Suppressor macrophage treated with lipopolysaccharide for 1 hour (primary cell): ENCODE results near the gene CPB2.

Experiments
- DNase-seq, 3 donors: peaks; one replicate each; pipeline ENCODE4 v3.0.0-alpha.2; 2020 to 2022

The CPB2 gene

DNA sequence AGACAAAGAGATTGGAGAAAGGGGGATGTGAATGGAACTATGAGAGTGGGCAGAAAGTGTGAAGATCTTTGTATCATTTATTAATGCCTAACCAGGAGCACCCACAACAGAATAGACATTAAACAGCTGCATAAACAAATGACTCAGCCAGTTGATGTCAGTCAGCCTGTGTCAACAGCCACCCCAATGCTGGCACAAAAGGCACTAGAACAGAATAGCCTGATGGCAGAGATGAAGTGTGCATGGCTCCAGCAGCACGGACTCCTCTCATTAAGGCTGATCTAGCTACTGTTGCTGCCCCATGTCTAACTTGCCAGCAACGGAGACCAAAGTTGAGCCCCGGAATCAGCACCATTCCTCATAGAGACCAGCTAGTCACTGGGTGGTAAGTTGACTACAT, 7.8 kb downstream of the CPB2 start:
- DNase-seq, result no peak

DNA sequence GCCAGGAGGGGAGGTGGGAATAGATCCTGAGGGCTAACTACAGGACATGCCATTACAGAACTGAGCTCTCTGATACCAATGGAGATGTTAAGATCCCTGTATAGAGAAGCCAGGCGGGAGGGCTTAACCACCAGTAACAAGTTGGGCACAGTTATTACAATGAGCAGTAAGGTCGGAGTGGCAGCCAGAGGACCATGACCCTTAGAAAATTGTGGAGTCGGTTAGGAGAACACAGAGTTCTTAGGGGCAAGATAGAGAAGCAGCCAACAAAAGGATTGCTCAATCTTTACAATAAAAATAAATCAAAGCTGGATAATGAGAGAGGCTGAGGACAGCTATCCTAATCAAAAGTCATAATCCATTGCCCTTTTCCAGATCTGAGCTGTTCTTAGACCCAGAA, 10.4 kb downstream of the CPB2 start:
- DNase-seq, result no peak

DNA sequence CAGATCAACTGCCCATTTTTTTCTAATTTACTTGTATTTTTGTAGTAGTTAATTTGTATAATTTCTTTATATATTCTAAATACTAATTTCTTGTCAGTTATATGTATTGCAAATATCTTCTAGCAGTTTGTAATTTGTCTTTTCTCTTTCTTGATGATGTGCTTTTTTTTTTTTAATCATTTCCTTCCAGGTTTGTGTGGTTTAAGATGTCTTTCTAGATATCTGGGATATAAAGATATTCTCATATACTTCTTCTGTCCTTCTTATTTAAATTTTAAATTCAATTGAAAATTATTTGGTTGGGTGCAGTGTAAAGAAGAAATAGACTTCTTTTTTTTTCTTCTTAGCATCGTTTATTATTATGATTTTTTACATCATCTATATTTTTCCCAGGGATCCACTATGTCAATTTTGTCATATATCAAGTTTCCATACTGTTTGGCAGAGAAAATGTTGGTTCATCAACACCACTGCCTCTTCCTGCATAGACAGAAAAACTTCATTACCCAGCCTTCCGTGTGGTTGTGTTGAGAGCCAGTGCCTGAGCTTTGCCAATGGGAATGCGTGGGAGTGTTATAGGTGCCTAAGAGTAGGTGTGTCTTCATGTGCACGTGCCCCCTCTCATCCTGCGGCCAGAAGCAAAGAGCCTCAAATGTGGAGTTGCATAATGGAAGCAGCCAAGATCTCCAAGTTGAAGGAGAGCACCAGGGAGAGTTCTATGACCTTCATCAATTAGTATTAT, 15.8 kb downstream of the CPB2 start:
- DNase-seq, result no peak

- peak; percentile 22 to 56 (median 54) for DNase-seq
Measured at GRCh38 chr13:46087481-46087880, 17.4 kb downstream of the CPB2 start.

DNA sequence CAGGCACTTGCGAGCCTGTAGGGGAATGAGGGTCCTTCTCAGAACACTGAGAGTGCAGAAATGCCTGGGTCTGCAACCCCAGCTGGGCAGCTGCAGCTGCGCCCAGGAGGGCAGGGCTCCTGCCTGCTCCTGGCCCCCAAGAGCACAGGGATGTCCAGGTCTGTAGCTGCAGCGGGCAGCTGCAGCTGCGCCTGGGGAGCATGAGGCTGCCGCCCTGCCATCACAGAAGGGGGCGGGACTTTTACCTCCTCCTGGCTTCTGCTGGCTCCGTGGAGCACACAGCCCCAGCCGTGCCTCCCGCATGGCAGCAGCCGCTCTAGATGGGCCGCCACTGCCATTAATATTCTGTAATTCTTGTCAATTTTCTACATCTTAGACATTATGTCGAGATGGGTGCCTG, 17.8 kb downstream of the CPB2 start:
- no peak for DNase-seq

- no peak for DNase-seq
Measured at GRCh38 chr13:46086421-46086922, 18.4 kb downstream of the CPB2 start.

GRCh38 chr13:46085737-46086136, 19.1 kb downstream of the CPB2 start:
- DNase-seq, result no peak

DNA sequence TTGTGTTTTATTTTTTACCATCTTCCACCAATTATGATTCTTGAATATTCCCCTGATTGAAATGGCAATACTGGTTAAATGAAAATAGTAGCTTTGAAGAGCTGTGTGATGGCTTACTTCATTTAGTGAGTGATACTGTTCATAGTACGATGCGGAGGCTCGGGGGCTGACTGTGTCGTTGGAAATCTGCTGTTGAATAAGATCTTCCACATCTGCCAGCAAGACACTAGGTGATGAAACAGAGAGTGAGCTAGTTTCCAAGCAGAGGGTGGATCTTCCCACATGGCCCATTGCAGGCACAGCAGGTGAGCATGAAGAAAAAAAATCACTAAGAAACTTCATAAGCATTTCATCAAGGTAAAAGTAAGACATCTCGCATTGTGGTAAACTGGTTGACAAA, 22.5 kb downstream of the CPB2 start:
- DNase-seq, result no peak

- DNase-seq, result no peak
Measured at GRCh38 chr13:46079770-46080169, 25.1 kb downstream of the CPB2 start.

GRCh38 chr13:46077265-46077664, 27.6 kb downstream of the CPB2 start:
- peak; percentile 45 to 69 (median 66) for DNase-seq

- DNase-seq, result no peak
Measured at GRCh38 chr13:46076827-46077226, 28.0 kb downstream of the CPB2 start.

GRCh38 chr13:46075811-46076210, 29.0 kb downstream of the CPB2 start:
- no peak for DNase-seq

- DNase-seq, result no peak
Measured at GRCh38 chr13:46071590-46072249, 33.1 kb downstream of the CPB2 start.

- DNase-seq, result no peak
Measured at GRCh38 chr13:46063292-46063691, 41.5 kb downstream of the CPB2 start.

DNA sequence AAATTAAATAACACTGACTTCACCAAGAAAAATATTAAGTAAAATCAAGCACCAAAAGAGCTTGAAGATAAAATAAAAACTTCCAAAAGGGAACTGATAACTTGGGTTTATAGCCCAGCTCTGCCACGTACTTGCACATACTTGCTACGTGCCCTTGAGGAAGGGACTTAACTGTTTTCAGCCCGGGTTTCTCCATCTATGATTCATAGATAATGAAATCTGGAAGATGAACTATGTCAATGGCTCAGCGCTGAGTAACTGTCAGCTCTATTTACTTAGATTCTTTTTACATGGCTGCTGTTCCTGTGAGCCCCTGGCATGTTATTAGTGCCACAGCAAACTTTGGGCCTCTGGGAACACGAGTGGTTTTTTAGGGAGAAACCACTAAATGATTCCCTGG, 42.6 kb downstream of the CPB2 start:
- DNase-seq, result peak; percentile 75 to 89 (median 82)

DNA sequence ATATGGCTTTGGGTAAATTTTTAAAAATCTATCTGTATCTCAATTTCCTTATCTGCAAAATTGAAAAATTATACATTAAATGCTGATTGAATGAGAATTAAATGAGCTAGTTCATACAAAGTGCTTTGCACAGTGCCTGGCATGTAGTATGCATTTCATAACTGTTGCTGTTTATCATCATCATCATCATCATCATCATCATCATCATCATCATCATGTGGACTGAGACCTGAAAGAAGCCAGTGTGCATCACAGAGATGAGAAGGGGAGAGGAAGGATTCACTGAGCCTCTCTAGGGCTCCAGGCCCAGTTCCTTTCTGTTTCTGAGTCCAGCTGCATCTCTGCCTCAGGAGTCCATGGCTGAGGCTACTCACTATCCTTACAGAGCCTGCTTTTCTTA, 45.4 kb downstream of the CPB2 start:
- DNase-seq, result no peak

- no peak for DNase-seq
Measured at GRCh38 chr13:46058268-46058667, 46.6 kb downstream of the CPB2 start.

DNA sequence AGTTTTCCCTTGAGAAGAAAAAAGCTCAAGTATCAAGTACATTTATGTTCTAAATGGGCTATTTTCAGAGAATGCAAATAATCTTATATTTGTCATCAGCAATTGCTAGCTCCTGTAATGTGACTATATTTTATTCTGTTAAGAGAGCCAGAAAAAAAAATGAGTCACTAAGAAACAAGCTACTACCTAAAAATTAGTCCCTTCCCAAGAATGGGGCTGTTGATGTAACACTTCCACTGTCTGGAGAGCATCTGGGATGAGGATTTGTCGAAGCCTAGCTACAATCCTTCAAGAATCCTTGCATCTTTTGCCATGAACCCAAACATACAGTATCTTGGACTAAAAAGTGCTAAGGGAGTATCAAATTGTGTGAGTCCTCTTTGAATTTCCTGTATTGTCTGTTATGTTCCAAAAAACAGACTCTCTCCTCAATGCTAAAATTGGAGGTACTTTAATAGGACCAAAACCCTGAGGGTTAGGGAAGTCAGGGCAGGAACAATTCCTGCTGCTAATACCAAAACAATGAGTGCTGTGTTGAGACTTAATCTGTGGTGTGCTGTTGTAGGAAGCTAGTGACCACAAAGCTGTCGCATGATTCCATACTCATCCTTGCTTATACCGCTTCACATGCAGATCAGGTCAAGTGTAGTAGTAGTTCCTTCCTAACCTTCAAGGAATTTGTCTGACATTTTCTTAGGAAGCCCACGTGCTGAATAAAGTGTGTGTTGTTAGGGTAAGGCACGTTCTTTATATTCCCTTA, 47.4 kb downstream of the CPB2 start:
- DNase-seq, result peak; percentile 27 to 47 (median 46)

DNA sequence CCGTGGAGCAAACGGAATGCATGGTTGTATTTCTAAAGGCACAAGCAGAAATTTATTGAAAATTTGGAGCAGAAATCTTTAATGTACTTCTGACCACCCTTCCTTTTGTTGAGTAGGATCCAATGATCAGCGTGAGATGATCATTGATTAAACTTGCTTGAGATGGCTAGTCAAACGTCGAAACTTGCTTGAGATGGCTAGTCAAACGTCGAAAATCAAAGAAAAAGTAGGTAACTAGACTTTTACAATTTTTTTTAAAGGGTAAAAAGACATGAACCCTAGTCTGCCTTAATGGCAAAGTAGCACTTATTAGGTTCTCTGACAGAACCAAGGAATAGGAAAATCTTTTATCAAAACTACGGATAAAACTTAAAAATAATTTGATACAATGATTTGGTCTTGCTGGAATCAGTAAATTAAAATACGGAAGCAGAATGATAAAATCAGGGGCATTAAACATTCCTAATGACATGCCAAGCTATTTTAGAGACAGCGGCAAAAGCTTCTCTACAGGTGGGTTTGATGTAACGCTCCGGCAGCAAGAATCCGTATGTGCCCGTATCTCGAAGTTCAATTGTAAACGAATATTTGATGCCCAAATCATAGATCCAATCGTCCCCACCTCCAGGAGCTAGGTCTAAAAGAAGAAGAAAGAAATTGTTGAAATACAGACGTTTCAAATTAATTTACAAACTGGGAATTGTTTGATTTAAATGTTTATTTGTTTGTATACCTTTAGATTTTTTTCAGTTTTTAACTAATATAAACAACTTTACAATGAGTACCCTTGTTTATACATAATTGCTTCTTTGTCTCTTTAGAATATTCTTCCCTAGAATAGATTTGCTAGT, 51.4 kb downstream of the CPB2 start:
- DNase-seq, result no peak

DNA sequence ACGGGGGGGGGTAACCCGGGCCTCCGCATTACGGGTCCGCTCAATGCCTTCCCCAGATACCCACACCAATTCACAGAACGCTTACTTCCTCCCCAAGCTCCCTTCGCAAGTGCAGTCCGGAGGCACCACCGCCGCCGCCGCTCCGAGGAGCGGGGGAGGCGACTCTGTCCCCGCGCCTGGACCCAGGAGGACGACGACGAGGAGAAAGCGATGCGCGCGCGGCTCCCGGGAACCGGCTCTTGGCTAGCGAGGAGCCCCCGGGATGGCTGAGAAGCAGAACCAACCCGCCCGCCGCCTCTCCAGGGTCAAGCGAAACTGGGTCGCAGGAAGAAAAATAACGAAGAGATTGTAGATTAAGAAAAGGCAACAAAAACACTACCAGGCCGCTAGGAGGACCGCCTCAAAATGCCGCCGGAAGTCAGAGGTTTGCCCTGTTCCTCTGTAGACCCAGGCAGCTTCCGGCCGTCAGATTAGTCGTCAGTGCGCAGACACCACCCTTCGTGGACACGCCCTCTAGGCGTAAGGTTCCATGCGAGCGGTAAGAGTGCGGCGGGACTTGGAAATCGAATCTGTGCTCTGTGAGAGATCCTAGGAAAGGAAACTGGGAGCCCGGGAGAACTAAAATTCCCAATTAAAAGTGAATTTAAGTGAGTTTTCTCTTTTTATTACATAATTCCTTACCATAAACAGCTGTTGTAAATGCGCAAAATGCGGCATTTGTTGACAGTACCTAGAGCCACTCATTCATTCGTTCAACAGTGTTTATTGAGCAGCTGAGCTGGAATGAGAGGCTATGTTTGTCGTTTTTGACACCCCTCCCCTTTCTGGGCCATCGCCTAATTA, 52.3 kb downstream of the CPB2 start, which contains the start of gene ZC3H13:
ZC3H13 (minus strand) TSS at position 428 of the 843 bp plus-strand sequence. CDS start 7,239 bp downstream, outside the sequence.
- peak; percentile 95 to 97 (median 97) for DNase-seq

DNA sequence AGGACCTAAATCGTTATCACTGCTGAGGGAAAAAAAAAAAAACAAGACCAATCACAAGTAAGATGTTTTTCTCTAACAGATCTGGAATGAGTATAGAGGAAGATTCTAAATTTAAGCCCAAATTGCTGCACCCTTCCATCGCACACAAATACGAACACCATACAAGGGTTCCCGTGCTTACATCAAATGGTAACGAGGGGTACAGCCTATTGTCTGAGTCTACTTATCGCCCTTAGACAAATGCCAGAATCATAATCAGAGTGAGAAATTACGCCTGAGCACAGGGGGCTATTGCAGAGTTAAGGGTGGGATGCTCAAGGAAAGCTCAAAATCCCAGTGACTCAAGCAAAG, 52.9 kb downstream of the CPB2 start:
- DNase-seq, result no peak

DNA sequence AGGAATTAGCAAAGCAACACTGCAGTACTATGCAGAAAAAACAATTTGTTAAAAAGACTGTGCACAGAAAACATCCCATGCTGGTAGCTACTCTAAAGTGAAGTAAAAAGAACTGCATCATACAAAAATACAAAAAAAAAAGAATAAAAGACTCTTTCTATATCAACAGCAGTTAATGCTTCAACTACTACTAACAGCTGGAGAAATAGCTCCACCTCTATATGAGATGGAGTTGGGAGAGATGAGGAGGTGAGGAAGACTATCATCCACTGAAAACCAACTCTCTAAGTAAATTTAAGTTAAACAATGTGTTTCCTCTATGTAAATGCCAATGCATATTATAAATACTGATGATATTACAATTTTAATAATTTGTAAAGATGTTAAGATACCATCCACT, 54.1 kb downstream of the CPB2 start:
- no peak for DNase-seq
